IMR-90 (cell line): Measurements from ENCODE around the gene OPN1LW.

Experiments
- POLR2A ChIP-seq: IDR thresholded peaks from 2 replicates; pipeline ENCODE4 v1.6.1; 2012; ENCODE audit warnings: mild to moderate bottlenecking, low read depth, low read length
- TF ChIP-seq, protein P1 (sequence below): conservative IDR thresholded peaks from 2 replicates; pipeline ENCODE4 v1.5.1; 2012; ENCODE audit warnings: mild to moderate bottlenecking, low read depth, low read length, improper control_type of control experiment

GRCh38 chrX:154098551-154098950 is 45.5 kb upstream of the OPN1LW start:
- TF ChIP-seq, protein P1, sequence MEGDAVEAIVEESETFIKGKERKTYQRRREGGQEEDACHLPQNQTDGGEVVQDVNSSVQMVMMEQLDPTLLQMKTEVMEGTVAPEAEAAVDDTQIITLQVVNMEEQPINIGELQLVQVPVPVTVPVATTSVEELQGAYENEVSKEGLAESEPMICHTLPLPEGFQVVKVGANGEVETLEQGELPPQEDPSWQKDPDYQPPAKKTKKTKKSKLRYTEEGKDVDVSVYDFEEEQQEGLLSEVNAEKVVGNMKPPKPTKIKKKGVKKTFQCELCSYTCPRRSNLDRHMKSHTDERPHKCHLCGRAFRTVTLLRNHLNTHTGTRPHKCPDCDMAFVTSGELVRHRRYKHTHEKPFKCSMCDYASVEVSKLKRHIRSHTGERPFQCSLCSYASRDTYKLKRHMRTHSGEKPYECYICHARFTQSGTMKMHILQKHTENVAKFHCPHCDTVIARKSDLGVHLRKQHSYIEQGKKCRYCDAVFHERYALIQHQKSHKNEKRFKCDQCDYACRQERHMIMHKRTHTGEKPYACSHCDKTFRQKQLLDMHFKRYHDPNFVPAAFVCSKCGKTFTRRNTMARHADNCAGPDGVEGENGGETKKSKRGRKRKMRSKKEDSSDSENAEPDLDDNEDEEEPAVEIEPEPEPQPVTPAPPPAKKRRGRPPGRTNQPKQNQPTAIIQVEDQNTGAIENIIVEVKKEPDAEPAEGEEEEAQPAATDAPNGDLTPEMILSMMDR, result no peak
- TF ChIP-seq POLR2A, result no peak
